GM08714 (cell line): ENCODE data around the gene NOL4L.

ENCODE experiments used
- H3K4me3 ChIP-seq: fragments of 200-500 bp; sonication (Bioruptor generic); 2 replicates; pipeline ENCODE4 v1.5.1; 2014; ENCODE audit warnings: mild to moderate bottlenecking, low read length, inconsistent platforms
- ZNF274 ChIP-seq: IDR thresholded peaks from 2 replicates; pipeline ENCODE4 v1.6.1; 2012; ENCODE audit warnings: mild to moderate bottlenecking, low read depth, low read length

Gene NOL4L

DNA sequence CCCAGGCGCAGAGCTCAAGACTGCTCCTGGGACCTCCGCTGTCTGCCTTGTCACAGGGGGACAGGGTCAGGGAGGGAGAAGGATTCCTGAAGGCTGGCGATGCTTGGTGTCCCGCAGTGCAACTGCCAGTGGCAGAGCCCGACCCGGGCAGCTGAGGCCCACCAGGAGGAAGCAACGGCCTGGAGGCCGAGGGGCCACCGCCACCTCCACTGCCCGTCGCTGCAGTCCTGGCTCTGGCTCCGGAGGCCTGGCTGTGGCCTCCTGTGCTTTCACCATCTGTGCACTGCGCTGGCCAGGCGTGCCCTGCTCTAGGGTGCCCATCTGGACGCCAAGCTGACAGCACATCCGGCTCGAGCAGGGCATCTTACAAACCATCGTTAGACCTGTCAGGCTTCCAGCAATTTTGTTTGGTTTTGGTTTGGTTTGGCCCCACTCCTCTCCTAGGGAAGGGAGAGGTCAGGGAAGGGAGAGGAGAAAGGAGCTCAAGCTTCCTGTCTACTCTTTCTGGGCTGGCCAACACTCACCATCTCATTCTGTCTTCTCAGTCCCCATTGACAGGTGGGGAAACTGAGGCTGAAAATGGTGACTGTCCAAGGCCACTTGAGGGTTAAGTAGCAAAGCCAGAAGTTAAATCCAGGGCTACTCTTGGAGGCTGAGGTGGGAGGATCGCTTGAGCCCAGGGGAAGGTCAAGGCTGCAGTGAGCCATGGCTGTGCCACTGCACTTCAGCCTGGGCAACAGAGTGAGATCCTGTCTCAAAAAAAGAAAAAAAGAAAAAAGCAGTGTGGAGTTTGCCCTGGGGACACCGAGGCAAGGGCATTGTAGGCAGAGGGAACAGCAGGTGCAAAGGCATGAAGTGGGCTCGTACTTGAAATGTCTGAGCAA is 37.7 kb upstream of the NOL4L start:
- no peak overlapping the region for H3K4me3 ChIP-seq
- no peak for TF ChIP-seq ZNF274

DNA sequence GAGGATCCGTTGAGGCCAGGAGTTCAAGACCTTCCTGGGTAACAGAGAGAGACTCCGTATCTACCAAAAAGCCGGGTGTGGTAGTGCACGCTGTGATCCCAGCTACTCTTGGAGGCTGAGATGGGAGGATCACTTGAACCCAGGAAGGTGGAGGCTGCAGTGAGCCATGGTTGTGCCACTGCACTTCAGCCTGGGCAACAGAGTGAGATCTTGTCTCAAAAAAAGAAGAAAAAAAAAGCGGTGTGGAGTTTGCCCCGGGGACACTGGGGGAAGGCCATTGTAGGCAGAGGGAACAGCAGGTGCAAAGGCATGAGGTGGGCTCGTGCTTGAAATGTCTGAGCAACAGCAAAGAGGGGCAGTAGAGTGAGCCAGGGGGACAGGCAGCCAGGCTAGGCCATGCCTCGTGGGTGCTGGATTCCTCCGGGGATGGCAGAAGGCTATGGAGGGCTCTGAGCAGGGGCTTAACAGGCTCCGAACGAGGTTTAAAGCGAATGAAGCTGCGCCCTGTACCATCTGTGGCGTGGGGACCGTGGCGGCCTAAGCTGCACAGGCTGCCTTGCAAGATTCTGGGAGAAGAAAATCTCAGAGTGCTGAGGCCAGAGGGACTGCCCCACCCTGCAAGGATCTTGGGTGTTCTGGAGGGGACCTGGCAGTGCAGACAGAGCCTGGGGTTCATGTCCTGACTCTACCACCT is 36.9 kb upstream of the NOL4L start:
- H3K4me3 ChIP-seq, result no peak overlapping the region
- no peak for TF ChIP-seq ZNF274

DNA sequence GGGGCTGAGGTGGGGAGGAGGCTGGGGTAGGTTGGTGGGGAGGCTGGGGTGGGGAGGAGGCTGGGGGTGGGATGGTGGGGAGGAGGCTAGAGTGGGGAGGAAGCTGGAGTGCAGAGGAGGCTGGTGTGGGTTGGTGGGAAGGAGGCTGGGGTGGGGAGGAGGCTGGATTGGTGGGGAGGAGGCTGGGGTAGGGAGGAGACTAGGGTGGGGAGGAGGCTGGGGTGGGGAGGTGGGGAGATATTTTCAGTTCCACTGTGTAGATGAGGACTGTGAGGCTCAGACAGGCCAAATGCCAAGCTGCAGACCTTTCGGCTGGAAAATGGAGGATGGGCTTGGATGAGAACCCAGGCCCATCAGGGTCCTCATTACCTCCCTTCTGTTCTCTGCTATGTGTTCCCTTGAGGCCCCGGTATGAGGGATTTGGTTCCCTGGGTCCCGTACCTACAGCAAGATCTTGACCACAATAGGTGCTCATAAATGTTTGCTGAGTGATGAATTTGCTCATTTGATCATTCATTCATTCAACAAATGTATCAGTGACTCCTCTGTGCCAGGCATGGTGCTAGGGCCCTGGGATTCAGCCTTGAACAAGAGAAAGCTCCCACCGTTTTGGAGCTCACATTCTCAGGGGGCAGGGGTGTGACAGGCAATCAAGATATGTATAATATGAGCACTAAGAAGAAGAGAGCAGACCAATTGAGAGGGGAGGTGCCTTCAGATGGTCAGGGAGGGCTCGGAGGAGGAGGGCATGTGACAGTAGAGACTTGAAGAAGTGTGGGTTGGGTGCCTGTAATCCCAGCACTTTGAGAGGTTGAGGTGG is 36.1 kb upstream of the NOL4L start:
- no peak for TF ChIP-seq ZNF274
- no peak overlapping the region for H3K4me3 ChIP-seq

DNA sequence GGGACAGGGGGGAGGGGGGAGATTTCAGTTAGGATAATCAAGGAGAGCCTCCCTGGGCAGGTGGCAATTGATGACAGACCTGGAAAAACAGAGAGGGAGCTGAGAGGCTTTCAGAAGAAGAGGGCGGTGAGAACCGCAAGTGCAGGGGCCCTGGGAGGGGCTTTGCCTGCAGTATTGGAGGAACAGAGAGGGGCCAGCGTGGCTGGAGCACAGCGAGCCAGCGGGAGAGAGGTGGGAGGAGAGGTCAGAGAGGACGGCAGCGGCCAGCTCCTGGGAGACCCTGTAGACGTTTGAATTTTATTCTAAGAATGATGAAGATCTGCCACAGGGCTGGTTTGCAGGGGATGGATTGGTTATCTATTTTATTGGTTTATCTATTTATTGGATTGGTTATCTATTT is 34.5 kb upstream of the NOL4L start:
- no peak overlapping the region for H3K4me3 ChIP-seq
- no peak for TF ChIP-seq ZNF274

DNA sequence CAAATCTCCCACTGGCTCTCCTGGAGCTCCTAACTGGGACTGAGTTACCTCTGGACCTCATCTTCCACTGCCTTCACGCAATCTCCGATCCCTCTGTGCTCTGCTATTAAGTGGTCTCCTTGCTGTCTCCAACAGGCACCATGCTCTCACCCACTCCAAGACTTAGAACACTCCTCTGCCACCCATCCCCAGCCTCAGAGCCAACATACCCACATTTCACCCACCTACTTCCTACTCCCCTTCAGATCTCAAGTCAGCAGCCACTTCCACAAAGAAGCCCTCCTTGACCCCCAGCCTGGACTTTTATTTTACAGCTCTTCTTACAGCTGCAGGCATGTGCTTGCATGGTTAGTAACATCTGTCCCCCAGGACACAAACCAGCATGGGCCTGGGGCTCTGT is 29.6 kb upstream of the NOL4L start:
- H3K4me3 ChIP-seq, result no peak overlapping the region
- TF ChIP-seq ZNF274, result no peak

GRCh38 chr20:32614303-32614702 is 29.2 kb upstream of the NOL4L start:
- no peak overlapping the region for H3K4me3 ChIP-seq
- TF ChIP-seq ZNF274, result no peak

- no peak for TF ChIP-seq ZNF274
- no peak overlapping the region for H3K4me3 ChIP-seq
Measured at GRCh38 chr20:32613192-32614053, 28.3 kb upstream of the NOL4L start.

DNA sequence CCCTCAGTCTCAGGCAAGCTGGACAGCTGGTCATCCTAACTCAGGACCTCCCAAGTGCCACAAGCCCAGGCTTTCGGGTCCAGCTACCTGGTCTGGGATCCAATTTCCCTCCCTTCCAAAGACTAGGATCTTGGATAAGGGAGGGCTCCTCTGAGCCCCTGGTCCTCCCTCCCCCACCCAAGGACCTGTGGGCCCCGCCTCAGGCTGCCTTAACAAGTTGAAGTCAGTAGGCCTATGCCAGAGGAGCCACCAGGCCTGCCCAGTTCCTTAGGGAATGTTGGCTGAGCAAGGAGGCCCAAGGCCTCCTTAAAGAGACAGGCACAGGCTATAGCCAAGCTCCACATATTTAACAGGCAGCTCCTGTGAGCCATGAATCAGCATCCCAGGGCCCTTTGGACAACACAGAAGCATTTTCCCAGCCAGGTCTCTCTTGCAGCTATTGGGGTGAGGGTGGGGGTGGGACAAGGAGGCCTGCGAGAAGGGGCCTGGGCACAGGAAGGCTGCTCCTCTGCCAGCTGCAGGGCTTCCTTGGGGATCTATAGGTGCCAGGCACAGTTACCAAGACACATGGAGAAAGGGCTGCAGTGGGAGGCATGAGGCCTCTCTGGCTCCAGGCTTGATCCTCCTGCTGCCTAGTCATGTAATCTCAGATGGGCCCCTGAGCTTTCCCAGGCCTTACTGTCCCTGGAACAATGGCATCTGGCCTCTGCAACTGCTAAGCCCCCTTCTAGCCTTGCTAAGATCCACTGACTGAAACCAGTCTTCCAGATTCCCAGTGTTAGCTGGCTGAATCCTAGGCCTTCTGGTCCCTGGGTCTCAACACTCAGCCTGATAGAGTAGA is 27.4 kb upstream of the NOL4L start:
- no peak for TF ChIP-seq ZNF274
- no peak overlapping the region for H3K4me3 ChIP-seq

DNA sequence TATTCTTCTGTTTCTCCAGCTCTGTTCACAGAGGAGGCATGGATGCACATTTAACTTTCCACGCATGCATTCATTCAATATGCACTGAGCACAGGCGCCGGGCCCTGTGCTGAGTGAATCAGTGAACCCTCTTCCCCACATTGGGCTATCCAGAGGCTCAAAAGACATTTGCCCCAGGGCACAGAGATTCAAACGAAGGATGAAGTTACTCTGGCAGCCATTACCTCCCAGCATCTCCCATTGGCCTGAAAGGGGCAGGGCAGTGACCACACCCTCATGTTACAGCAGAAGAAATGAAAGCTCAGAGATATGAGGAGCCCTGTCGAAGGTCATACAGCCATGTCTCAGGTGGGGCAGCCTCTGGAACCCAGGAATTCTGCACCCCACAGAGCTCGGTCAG is 26.7 kb upstream of the NOL4L start:
- no peak for TF ChIP-seq ZNF274
- no peak overlapping the region for H3K4me3 ChIP-seq

- no peak for TF ChIP-seq ZNF274
- H3K4me3 ChIP-seq, result no peak overlapping the region
Measured at GRCh38 chr20:32611286-32611685, 26.2 kb upstream of the NOL4L start.

- H3K4me3 ChIP-seq, result no peak overlapping the region
- no peak for TF ChIP-seq ZNF274
Measured at GRCh38 chr20:32610472-32611218, 25.5 kb upstream of the NOL4L start.

- TF ChIP-seq ZNF274, result no peak
- no peak overlapping the region for H3K4me3 ChIP-seq
Measured at GRCh38 chr20:32609993-32610392, 24.9 kb upstream of the NOL4L start.
